ENCODE data around the gene CFAP99. TPM values are rescaled to one million over a fixed set of nuclear protein-coding genes. Genes with fewer than 3 reads are reported as not detected.

CFAP99 gene
- total RNA-seq, 1 experiment from 2014 or later, result 0.42 TPM

- no peak for DNase-seq (ENCODE audit: low read depth)
Measured at GRCh38 chr4:2501034-2501594, 82.4 kb downstream of the CFAP99 start.

- no peak for DNase-seq (ENCODE audit: low read depth)
Measured at GRCh38 chr4:2503809-2504208, 85.1 kb downstream of the CFAP99 start.

- DNase-seq (ENCODE audit: low read depth), result no peak
Measured at GRCh38 chr4:2507259-2507658, 88.5 kb downstream of the CFAP99 start.

- DNase-seq (ENCODE audit: low read depth), result no peak
Measured at GRCh38 chr4:2507855-2508254, 89.1 kb downstream of the CFAP99 start.

DNA sequence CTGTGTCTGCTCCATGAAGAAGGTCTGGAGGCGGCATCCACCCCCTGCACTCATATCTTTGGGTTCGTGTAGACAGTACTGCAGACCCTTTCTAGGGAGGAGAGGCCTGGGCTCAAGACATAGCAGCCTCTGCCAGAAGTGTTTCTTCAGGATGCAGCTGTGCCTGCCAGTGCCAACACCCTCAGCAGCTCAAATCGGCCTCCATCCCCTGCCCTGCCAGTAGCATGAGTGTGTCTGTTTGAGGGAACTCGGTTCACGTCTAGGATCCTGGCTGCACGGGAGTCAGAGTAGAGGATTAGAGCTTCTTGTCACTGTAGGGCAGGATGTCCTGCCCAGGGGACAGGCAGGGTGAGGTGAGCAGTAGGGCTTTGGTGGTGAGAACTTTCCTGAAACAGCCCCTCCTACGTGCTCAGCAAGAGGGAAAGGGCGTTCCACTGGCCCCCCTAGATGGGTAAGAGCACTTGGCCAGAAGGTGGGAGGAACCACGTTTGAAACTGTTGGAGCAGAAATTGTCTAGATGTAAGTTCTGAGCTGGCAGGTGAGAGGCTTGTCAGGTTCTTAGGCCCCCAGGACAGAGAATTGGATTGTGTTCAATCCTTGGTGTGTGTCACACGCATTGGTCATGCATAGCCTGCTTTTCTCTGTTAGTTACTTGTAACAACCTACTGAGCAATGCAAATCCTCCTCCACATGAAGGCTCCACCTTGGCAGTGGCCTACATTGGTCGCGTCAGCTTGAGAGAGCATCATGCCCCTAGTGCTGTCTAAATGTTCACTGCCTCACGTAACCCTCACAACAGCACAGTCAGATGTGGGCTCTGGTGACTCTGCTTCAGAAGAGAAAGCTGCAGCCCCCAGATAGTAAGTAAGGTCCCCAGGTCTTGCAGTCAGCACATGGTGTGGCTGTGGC is 91.8 kb downstream of the CFAP99 start:
- DNase-seq (ENCODE audit: low read depth), result no peak

GRCh38 chr4:2511645-2512131 is 92.9 kb downstream of the CFAP99 start:
- no peak for DNase-seq (ENCODE audit: low read depth)

Other genes starting within 250 kb of the CFAP99 start
- 7.7 and 14.2 TPM in 2 replicates for gene HAUS3, start 176.8 kb upstream of the CFAP99 start, total RNA-seq (2014; rRNA removed; shearing (Covaris generic))
- gene POLN, start 176.8 kb upstream of the CFAP99 start, total RNA-seq (2014; rRNA removed; shearing (Covaris generic)), result 0.44 TPM in 1 of 2 replicates, not detected in the other
- gene MXD4, start 156.8 kb upstream of the CFAP99 start, total RNA-seq (2014; rRNA removed; shearing (Covaris generic)), result 11.1 and 19.2 TPM in 2 replicates
- gene ZFYVE28, start 310 bp upstream of the CFAP99 start, total RNA-seq (2014; rRNA removed; shearing (Covaris generic)), result 3.3 and 4.0 TPM in 2 replicates
- gene RNF4, start 50.2 kb downstream of the CFAP99 start, total RNA-seq (2014; rRNA removed; shearing (Covaris generic)), result 63.5 and 98.4 TPM in 2 replicates
- gene FAM193A, start 117.7 kb downstream of the CFAP99 start, total RNA-seq (2014; rRNA removed; shearing (Covaris generic)), result 8.2 and 12.7 TPM in 2 replicates